Measurements from ENCODE around the gene OLFM3. TPM values are rescaled to one million over a fixed set of nuclear protein-coding genes. Genes with fewer than 3 reads are reported as not detected.

OLFM3 gene
- polyA plus RNA-seq: not detected

- H3K36me3 Mint-ChIP-seq: no peaks in the 10 kb centered on the region
- H3K9me3 Mint-ChIP-seq: peaks cover 0 to 2% (median 1%) of the 10 kb centered on the region in 3 donors
- H3K4me3 Mint-ChIP-seq: no peak within 1 kb of the TSS
- peaks cover 6% of the 10 kb centered on the region for H3K27me3 Mint-ChIP-seq
- no peak within 1 kb of the TSS for H3K27ac Mint-ChIP-seq
- peaks cover 0 to 4% (median 2%) of the 10 kb centered on the region in 3 donors for H3K4me1 Mint-ChIP-seq
Observed at GRCh38 chr1:101996825-101997465, at the start of gene OLFM3. Gene OLFM3, minus strand, starts transcription at chr1:101996926.

- H3K36me3 Mint-ChIP-seq: no peaks in the 10 kb centered on the region
- H3K9me3 Mint-ChIP-seq: peaks cover 1 to 6% (median 2%) of the 10 kb centered on the region in 3 donors
- no peak overlapping the region for H3K4me3 Mint-ChIP-seq
- no peaks in the 10 kb centered on the region for H3K4me1 Mint-ChIP-seq
- H3K27ac Mint-ChIP-seq: no peak overlapping the region
- H3K27me3 Mint-ChIP-seq: peaks cover 2% of the 10 kb centered on the region
Observed at GRCh38 chr1:102045752-102046151, 49.0 kb upstream of the OLFM3 start.

GRCh38 chr1:102032534-102032933 lies 35.8 kb upstream of the OLFM3 start:
- Mint-ChIP-seq H3K27ac (no peak overlapping the region), H3K36me3 (no peaks in the 10 kb centered on the region), H3K9me3 (peaks cover 0 to 6% (median 4%) of the 10 kb centered on the region in 3 donors), H3K27me3 (no peaks in the 10 kb centered on the region), H3K4me3 (no peak overlapping the region), H3K4me1 (no peaks in the 10 kb centered on the region)

GRCh38 chr1:102019530-102019929 lies 22.8 kb upstream of the OLFM3 start:
- no peak overlapping the region for H3K4me3 Mint-ChIP-seq
- H3K27me3 Mint-ChIP-seq: no peaks in the 10 kb centered on the region
- no peaks in the 10 kb centered on the region for H3K4me1 Mint-ChIP-seq
- no peak overlapping the region for H3K27ac Mint-ChIP-seq
- no peaks in the 10 kb centered on the region for H3K36me3 Mint-ChIP-seq
- peaks cover 2 to 6% (median 4%) of the 10 kb centered on the region in 3 donors for H3K9me3 Mint-ChIP-seq

- Mint-ChIP-seq H3K9me3 (no peaks in the 10 kb centered on the region), H3K4me3 (no peak overlapping the region), H3K27me3 (no peaks in the 10 kb centered on the region), H3K36me3 (no peaks in the 10 kb centered on the region), H3K4me1 (no peaks in the 10 kb centered on the region), H3K27ac (no peak overlapping the region)
Observed at GRCh38 chr1:102015728-102016127, 19.0 kb upstream of the OLFM3 start.

GRCh38 chr1:102002057-102002456 lies 5.3 kb upstream of the OLFM3 start:
- H3K9me3 Mint-ChIP-seq: peaks cover 0 to 8% (median 1%) of the 10 kb centered on the region in 3 donors
- no peaks in the 10 kb centered on the region for H3K4me1 Mint-ChIP-seq
- H3K4me3 Mint-ChIP-seq: no peak overlapping the region
- no peak overlapping the region for H3K27ac Mint-ChIP-seq
- no peaks in the 10 kb centered on the region for H3K27me3 Mint-ChIP-seq
- H3K36me3 Mint-ChIP-seq: no peaks in the 10 kb centered on the region

- Mint-ChIP-seq H3K36me3 (no peaks in the 10 kb centered on the region), H3K27me3 (peaks cover 6% of the 10 kb centered on the region), H3K4me1 (peaks cover 0 to 4% (median 2%) of the 10 kb centered on the region in 3 donors), H3K27ac (no peak overlapping the region), H3K9me3 (peaks cover 0 to 2% (median 1%) of the 10 kb centered on the region in 3 donors), H3K4me3 (no peak overlapping the region)
Observed at GRCh38 chr1:101995984-101996745, 561 bp downstream of the OLFM3 start.

GRCh38 chr1:101993710-101994109 lies 3.0 kb downstream of the OLFM3 start:
- Mint-ChIP-seq H3K9me3 (peaks cover 0 to 2% (median 0%) of the 10 kb centered on the region in 3 donors), H3K27me3 (peaks cover 6% of the 10 kb centered on the region), H3K27ac (no peak overlapping the region), H3K36me3 (no peaks in the 10 kb centered on the region), H3K4me3 (no peak overlapping the region), H3K4me1 (peaks cover 0 to 4% (median 2%) of the 10 kb centered on the region in 3 donors)

GRCh38 chr1:101992821-101993575 lies 3.7 kb downstream of the OLFM3 start:
- Mint-ChIP-seq H3K4me3 (no peak overlapping the region), H3K9me3 (peaks cover 0 to 2% (median 0%) of the 10 kb centered on the region in 3 donors), H3K36me3 (no peaks in the 10 kb centered on the region), H3K27me3 (peaks cover 6% of the 10 kb centered on the region), H3K27ac (no peak overlapping the region), H3K4me1 (peaks cover 0 to 4% (median 2%) of the 10 kb centered on the region in 3 donors)

- Mint-ChIP-seq H3K9me3 (no peaks in the 10 kb centered on the region), H3K4me1 (peaks cover 0 to 1% (median 0%) of the 10 kb centered on the region in 3 donors), H3K4me3 (no peak overlapping the region), H3K36me3 (no peaks in the 10 kb centered on the region), H3K27me3 (no peaks in the 10 kb centered on the region), H3K27ac (no peak overlapping the region)
Observed at GRCh38 chr1:101980974-101981373, 15.8 kb downstream of the OLFM3 start.

- Mint-ChIP-seq H3K27me3 (no peaks in the 10 kb centered on the region), H3K36me3 (no peaks in the 10 kb centered on the region), H3K9me3 (no peaks in the 10 kb centered on the region), H3K27ac (no peak overlapping the region), H3K4me3 (no peak overlapping the region), H3K4me1 (peaks cover 0 to 1% (median 0%) of the 10 kb centered on the region in 3 donors)
Observed at GRCh38 chr1:101977266-101977665, 19.5 kb downstream of the OLFM3 start.

GRCh38 chr1:101976161-101976560 lies 20.6 kb downstream of the OLFM3 start:
- H3K36me3 Mint-ChIP-seq: no peaks in the 10 kb centered on the region
- H3K27ac Mint-ChIP-seq: no peak overlapping the region
- H3K4me3 Mint-ChIP-seq: no peak overlapping the region
- H3K27me3 Mint-ChIP-seq: no peaks in the 10 kb centered on the region
- H3K4me1 Mint-ChIP-seq: peaks cover 0 to under 1% (median 0%) of the 10 kb centered on the region in 3 donors
- no peaks in the 10 kb centered on the region for H3K9me3 Mint-ChIP-seq

- Mint-ChIP-seq H3K27me3 (no peaks in the 10 kb centered on the region), H3K36me3 (no peaks in the 10 kb centered on the region), H3K9me3 (no peaks in the 10 kb centered on the region), H3K4me3 (no peak overlapping the region), H3K27ac (no peak overlapping the region), H3K4me1 (no peaks in the 10 kb centered on the region)
Observed at GRCh38 chr1:101975371-101975770, 21.4 kb downstream of the OLFM3 start.

GRCh38 chr1:101974599-101975274 lies 22.0 kb downstream of the OLFM3 start:
- Mint-ChIP-seq H3K9me3 (no peaks in the 10 kb centered on the region), H3K27ac (no peak overlapping the region), H3K4me3 (no peak overlapping the region), H3K4me1 (no peaks in the 10 kb centered on the region), H3K27me3 (no peaks in the 10 kb centered on the region), H3K36me3 (no peaks in the 10 kb centered on the region)

GRCh38 chr1:101971304-101971703 lies 25.4 kb downstream of the OLFM3 start:
- Mint-ChIP-seq H3K27me3 (no peaks in the 10 kb centered on the region), H3K27ac (no peak overlapping the region), H3K36me3 (no peaks in the 10 kb centered on the region), H3K9me3 (peaks cover 2 to 9% (median 2%) of the 10 kb centered on the region in 3 donors), H3K4me3 (no peak overlapping the region), H3K4me1 (no peaks in the 10 kb centered on the region)

Data from IgD-negative memory B cell (primary cell).